Hepatocyte (in vitro differentiated cells): Measurements from ENCODE around the gene NINJ1.

Experiments used
- CTCF ChIP-seq: fragments of 200-600 bp; sonication (generic); IDR thresholded peaks from 2 replicates; pipeline ENCODE4 v1.5.1; 2016; ENCODE audit warnings: antibody characterized with exemption, mild to moderate bottlenecking; ENCODE audit not compliant: poor library complexity
- EZH2 ChIP-seq: fragments of 200-600 bp; sonication (generic); IDR thresholded peaks from 2 replicates; pipeline ENCODE4 v1.6.1; 2016; ENCODE audit warnings: antibody characterized with exemption, mild to moderate bottlenecking, borderline replicate concordance

- TF ChIP-seq CTCF: no peak
- no peak for TF ChIP-seq EZH2
Measured at GRCh38 chr9:93121316-93122241, 12.5 kb downstream of the NINJ1 start.
